KG1 (cell line): ENCODE results near the gene PARP3.
"Not testable (repeated sequence)": the region's sequence is repeated elsewhere in the genome, so short reads cannot be mapped to it uniquely, and the experiment has no call there.

Experiments
- DNase-seq: peaks from one replicate; lab custom pipeline; 2025; lab: John Stamatoyannopoulos, UW

The PARP3 gene

GRCh38 chr3:51986010-51986947 lies 44.1 kb downstream of the PARP3 start:
- DNase-seq: no peak

DNA sequence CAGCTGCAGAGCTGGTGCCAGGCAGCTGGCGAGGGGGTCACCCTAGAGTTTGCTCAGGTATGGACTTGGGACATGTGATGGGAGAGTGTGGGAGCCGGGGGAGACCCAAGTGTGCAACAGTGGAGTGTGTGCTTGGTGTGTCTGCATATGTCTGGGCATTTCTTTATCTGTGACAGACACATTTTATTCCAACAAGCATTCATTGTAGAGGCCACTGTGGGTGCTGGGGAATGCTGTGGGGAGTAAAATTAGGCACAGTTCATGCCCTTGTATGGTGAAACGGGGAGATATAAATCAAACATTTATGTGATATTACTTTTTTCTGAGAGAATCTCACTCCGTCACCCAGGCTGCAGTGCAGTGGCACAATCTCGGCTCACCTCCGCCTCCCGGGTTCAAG lies 45.4 kb downstream of the PARP3 start:
- DNase-seq: no peak

DNA sequence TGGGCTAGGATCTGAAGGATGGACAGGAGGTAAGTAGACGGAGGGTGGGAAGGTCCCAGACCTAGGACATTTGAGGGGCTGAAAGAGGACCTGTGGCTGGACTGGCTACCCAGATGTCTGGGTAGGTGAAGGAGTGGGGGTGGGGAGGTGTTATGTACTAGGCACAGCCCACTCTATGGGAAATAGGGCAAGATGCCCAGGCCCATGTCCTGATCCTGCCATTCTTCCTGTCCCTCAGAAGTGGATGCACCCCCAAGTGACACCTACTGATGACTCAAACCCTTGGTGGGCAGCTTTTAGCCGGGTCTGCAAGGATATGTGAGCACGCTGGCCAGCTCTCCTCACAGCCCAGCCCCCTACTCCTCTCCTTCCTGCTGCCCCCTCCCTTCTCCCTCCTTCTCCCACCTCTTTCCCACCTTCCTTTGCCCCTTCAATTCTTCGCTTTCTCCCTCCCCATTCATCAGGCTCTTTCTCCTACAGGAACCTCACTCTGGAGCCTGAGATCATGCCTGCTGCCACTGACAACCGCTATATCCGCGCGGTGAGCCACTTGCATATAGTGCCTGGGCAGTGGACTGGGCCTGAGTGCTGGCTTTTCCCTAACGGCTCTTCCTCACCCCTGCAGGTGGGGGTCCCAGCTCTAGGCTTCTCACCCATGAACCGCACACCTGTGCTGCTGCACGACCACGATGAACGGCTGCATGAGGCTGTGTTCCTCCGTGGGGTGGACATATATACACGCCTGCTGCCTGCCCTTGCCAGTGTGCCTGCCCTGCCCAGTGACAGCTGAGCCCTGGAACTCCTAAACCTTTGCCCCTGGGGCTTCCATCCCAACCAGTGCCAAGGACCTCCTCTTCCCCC lies 46.4 kb downstream of the PARP3 start:
- no peak for DNase-seq

DNA sequence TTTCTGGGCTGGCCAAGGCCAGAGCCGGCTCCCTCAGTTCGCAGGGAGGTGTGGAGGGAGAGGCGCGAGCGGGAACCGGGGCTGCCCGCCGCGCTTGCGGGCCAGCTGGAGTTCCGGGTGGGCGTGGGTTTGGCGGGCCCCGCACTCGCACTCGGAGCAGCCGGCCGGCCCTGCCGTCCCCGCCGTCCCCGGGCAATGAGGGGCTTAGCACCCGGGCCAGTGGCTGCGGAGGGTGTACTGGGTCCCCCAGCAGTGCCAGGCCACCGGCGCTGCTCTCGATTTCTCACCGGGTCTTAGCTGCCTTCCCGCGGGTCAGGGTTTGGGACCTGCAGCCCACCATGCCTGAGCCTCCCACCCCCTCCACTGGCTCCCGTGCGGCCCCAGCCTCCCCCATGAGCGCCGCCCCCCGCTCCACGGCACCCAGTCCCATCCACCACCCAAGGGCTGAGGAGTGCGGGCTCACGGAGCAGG lies 48.4 kb downstream of the PARP3 start:
- DNase-seq: not testable (repeated sequence)

DNA sequence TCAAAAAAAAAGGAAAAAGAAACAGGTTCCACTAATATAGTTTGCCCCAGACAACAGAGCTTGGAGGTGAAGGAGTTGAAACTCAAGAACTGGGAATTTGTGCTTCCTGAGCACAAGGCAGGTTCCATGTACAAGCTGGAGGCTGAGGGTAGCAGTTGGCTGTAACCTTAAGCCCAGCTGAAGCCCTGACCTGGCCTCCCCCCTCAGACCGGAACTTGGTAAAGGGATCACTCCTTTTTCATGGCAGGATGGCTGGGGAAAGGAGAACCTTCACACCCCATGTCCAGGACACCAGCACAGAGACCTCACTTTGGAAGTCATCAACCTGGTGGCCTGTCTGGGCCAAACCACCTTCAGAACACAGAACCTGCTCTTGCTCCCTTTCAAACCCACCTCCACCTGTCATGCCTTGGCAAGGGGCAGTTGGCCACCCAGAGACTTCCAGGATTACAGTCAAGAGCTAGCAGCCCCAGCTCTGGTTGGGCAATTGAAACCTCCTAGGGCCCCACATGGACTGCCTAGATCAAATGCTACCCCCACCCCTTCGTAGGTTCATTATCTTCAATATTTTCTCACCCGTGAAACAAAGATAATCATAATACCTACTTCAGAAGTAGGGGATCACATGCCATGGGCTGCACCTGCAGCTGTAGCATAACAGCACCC lies 50.0 kb downstream of the PARP3 start:
- no peak for DNase-seq

- DNase-seq: not testable (repeated sequence)
Observed at GRCh38 chr3:51993657-51994056, 51.5 kb downstream of the PARP3 start.

- DNase-seq: no peak
Observed at GRCh38 chr3:51994530-51994929, 52.4 kb downstream of the PARP3 start.

- DNase-seq: peak; percentile 91
Observed at GRCh38 chr3:51995346-51996163, 53.4 kb downstream of the PARP3 start, which contains the start of gene RPL29. TSS of gene RPL29 (minus strand) at chr3:51995895. CDS start at chr3:51995461, 434 bp downstream.

DNA sequence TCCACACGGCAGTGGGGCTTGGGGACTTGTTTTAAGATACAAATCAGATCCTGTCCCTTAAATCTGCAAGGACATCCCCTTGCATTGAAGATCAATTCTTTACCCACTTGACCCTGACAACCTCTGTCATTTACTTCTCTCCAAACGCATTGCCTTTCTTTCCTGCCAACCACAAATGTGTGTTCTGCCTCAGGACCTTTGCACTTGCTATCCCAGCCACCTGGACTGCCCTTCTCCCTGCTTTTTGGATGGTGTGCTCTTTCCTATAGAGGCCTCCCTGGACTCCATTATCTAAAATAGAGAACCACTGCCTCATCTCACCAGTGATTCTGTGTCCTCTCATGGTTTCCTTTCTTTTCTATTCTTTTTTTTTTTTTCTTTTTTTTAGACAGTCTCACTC lies 55.0 kb downstream of the PARP3 start:
- no peak for DNase-seq

GRCh38 chr3:51997935-51998596 lies 55.9 kb downstream of the PARP3 start:
- no peak for DNase-seq
